NCI-H2227 (cell line): ENCODE results near the gene HOXC6.
"Not testable (repeated sequence)": the region's sequence is repeated elsewhere in the genome, so short reads cannot be mapped to it uniquely, and the experiment has no call there.

ENCODE experiments used
- DNase-seq: peaks from one replicate; lab custom pipeline; 2025; ENCODE audit not compliant: unreplicated experiment; lab: John Stamatoyannopoulos, UW

Gene HOXC6

GRCh38 chr12:54052438-54053002 lies 24.3 kb downstream of the HOXC6 start:
- no peak for DNase-seq

- peak; percentile 24 for DNase-seq
Observed at GRCh38 chr12:54053003-54053750, 24.9 kb downstream of the HOXC6 start.

- DNase-seq = peak; percentile 40
Observed at GRCh38 chr12:54053751-54054741, 25.8 kb downstream of the HOXC6 start, which contains the start of gene HOXC4. TSS of gene HOXC4 (plus strand) at chr12:54053835. CDS start at chr12:54053923, 88 bp downstream.

- no peak for DNase-seq
Observed at GRCh38 chr12:54054742-54055194, 26.5 kb downstream of the HOXC6 start.

- DNase-seq = no peak
Observed at GRCh38 chr12:54055552-54055951, 27.3 kb downstream of the HOXC6 start.

GRCh38 chr12:54056110-54056509 lies 27.9 kb downstream of the HOXC6 start:
- no peak for DNase-seq

GRCh38 chr12:54058128-54058768 lies 30.0 kb downstream of the HOXC6 start:
- DNase-seq = no peak

GRCh38 chr12:54059668-54060067 lies 31.4 kb downstream of the HOXC6 start:
- DNase-seq = no peak

- DNase-seq = no peak
Observed at GRCh38 chr12:54060174-54060974, 32.1 kb downstream of the HOXC6 start.

GRCh38 chr12:54060975-54061778 lies 32.9 kb downstream of the HOXC6 start:
- DNase-seq = no peak

GRCh38 chr12:54065677-54066076 lies 37.4 kb downstream of the HOXC6 start:
- no peak for DNase-seq

- no peak for DNase-seq
Observed at GRCh38 chr12:54066408-54066807, 38.2 kb downstream of the HOXC6 start.

- DNase-seq = no peak
Observed at GRCh38 chr12:54068418-54069070, 40.3 kb downstream of the HOXC6 start.

- DNase-seq = no peak
Observed at GRCh38 chr12:54071942-54072341, 43.7 kb downstream of the HOXC6 start.

GRCh38 chr12:54074308-54074707 lies 46.1 kb downstream of the HOXC6 start:
- no peak for DNase-seq

- DNase-seq = no peak
Observed at GRCh38 chr12:54075409-54075808, 47.2 kb downstream of the HOXC6 start.

GRCh38 chr12:54075974-54076373 lies 47.7 kb downstream of the HOXC6 start:
- no peak for DNase-seq

- not testable (repeated sequence) for DNase-seq
Observed at GRCh38 chr12:54077843-54078242, 49.6 kb downstream of the HOXC6 start.

- DNase-seq = not testable (repeated sequence)
Observed at GRCh38 chr12:54079115-54079514, 50.9 kb downstream of the HOXC6 start.
